K562 (cell line): ENCODE results near the gene TMEM187. TPM values are rescaled to one million over a fixed set of nuclear protein-coding genes. Genes with fewer than 3 reads are reported as not detected.

Experiments
- ARHGAP35 ChIP-seq: fragments of 450-650 bp; IDR thresholded peaks from 2 replicates; pipeline ENCODE4 v1.6.1; 2018; ENCODE audit not compliant: partially characterized antibody
- CCNT2 ChIP-seq: IDR thresholded peaks from 2 replicates; pipeline ENCODE4 v1.6.1; 2011; ENCODE audit warnings: borderline replicate concordance, low read depth, mild to moderate bottlenecking, moderate library complexity, mixed read lengths, low read length; ENCODE audit not compliant: insufficient read length; ENCODE audit errors: extremely low read depth
- E2F3 ChIP-seq: fragments of 250-450 bp; sonication (Bioruptor Pico); IDR thresholded peaks from 2 replicates; pipeline ENCODE4 v1.4.0; 2020; ENCODE audit warnings: mild to moderate bottlenecking
- EGR1 ChIP-seq: fragments of 450-650 bp; conservative IDR thresholded peaks from 2 replicates; pipeline ENCODE4 v1.6.1; 2017; ENCODE audit warnings: mild to moderate bottlenecking
- MYC ChIP-seq, 2 experiments: fragments of 250-450 bp in 1 of 2; sonication (Bioruptor Pico) in 1 of 2; IDR thresholded peaks; 2 replicates each; pipeline versions ENCODE4 v1.5.1 to v1.6.1; 2012 to 2021; ENCODE audit warnings: low read depth in 2 of 2, borderline replicate concordance in 1 of 2, improper control_type of control experiment in 1 of 2, low read length in 1 of 2, mild to moderate bottlenecking in 1 of 2, moderate library complexity in 1 of 2
- NRF1 ChIP-seq, 2 experiments: fragments of 450-650 bp; IDR thresholded peaks in 1 of 2; conservative IDR thresholded peaks in 1 of 2; 2 replicates each; pipeline ENCODE4 v1.6.1; 2014; ENCODE audit warnings: mild to moderate bottlenecking in 2 of 2
- OTX1 ChIP-seq: fragments of 450-650 bp; formaldehyde crosslinking; IDR thresholded peaks from 2 replicates; pipeline ENCODE4 v1.4.0; 2022; ENCODE audit warnings: mild to moderate bottlenecking
- SPI1 ChIP-seq: IDR thresholded peaks from 2 replicates; pipeline ENCODE4 v1.6.1; 2011; ENCODE audit warnings: low read depth, low read length, control low read depth, borderline replicate concordance
- THRAP3 ChIP-seq: fragments of 450-650 bp; IDR thresholded peaks from 2 replicates; pipeline ENCODE4 v1.6.1; 2016; ENCODE audit warnings: mild to moderate bottlenecking, inconsistent platforms, borderline replicate concordance
- polyA plus RNA-seq, 8 experiments: library from polyadenylated mRNA; depleted of rRNA in 4 of 8; stranded (reverse) in 5 of 8; unstranded in 3 of 8; fragments of >200 nt; fragmentation: Nextera tagmentation in 2 of 8; fragmentation: Illumina TruSeq in 1 of 8; extraction: Ambion mirVana in 2 of 8; extraction: Trizol in 1 of 8; gene quantifications; 2 replicates each; pipeline versions ENCODE4 v1.2.1 to v1.2.3, GENCODE V29; 2011 to 2014; ENCODE audit warnings: inconsistent platforms in 1 of 8, missing spikeins in 1 of 8
- total RNA-seq, 7 experiments: library from RNA; depleted of rRNA in 6 of 7; stranded (reverse); fragments of >200 nt in 6 of 7; fragmentation: Illumina TruSeq in 2 of 7; extraction: Trizol in 2 of 7; gene quantifications; 2 replicates each; pipeline versions ENCODE4 v1.2.1 to v1.2.3, GENCODE V29; 2011 to 2021; ENCODE audit warnings: low replicate concordance in 1 of 7
- TF ChIP-seq, protein P1 (sequence below): sonication (generic); formaldehyde crosslinking; IDR thresholded peaks from 2 replicates; pipeline ENCODE4 v1.8.0; 2022; ENCODE audit warnings: missing genetic modification reagents, mild to moderate bottlenecking, borderline replicate concordance
- TF ChIP-seq, protein P2 (sequence below): sonication (generic); formaldehyde crosslinking; IDR thresholded peaks from 2 replicates; pipeline ENCODE4 v1.9.0; 2022; ENCODE audit warnings: mild to moderate bottlenecking, missing genetic modification reagents
- TF ChIP-seq, protein P3 (sequence below): fragments of 450-650 bp; IDR thresholded peaks from 2 replicates; pipeline ENCODE4 v1.6.1; 2016; ENCODE audit warnings: mild to moderate bottlenecking, moderate library complexity

The TMEM187 gene
- total and polyA plus RNA-seq, 9 of the 15 experiments (the other 6 are each of a cell fraction or from before 2014, with no cell fraction given): 0.13 to 6.4 (median 1.6) TPM

DNA sequence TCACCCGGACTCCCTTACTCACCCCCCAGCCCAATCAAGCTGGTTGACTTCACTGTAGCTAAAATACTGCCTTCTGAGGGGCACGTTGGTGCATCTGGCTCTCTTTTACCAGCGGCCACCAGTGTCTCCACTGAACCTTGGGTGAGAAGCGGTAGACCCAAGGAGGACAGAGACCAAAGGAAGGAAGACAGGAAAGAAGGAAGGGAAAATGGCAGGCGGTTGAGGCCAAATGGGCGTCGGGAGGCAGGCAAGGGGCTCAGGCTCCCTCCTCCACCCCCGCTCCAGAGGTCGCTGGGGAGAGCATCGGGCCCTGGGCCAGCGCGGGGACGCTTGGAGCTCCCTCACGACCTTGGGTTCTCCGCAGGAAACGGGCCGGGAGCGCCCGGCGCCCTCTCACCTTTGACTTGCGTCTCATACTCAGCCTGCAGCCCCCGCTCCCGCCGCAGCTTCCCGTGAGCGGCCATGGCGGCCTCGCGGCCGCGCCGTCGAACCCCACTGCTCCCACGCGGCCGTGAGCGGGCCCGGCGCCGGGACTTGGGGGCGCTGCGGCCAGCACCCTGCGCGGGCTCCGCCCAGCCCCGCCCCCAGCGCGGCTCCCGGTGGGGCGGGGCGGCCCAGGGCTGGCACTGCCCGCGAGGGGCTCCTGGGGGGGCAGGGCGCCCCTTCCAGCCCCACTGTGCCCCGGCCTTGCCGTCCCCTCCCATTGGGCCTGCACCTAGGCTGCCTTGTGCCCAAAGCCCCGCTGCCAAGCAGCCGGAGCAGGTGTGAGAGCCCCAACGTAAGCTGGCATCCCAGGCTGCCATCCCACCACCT, 46.6 kb upstream of the TMEM187 start, which contains the start of gene ARHGAP4 (continued):
- TF ChIP-seq, protein P1, sequence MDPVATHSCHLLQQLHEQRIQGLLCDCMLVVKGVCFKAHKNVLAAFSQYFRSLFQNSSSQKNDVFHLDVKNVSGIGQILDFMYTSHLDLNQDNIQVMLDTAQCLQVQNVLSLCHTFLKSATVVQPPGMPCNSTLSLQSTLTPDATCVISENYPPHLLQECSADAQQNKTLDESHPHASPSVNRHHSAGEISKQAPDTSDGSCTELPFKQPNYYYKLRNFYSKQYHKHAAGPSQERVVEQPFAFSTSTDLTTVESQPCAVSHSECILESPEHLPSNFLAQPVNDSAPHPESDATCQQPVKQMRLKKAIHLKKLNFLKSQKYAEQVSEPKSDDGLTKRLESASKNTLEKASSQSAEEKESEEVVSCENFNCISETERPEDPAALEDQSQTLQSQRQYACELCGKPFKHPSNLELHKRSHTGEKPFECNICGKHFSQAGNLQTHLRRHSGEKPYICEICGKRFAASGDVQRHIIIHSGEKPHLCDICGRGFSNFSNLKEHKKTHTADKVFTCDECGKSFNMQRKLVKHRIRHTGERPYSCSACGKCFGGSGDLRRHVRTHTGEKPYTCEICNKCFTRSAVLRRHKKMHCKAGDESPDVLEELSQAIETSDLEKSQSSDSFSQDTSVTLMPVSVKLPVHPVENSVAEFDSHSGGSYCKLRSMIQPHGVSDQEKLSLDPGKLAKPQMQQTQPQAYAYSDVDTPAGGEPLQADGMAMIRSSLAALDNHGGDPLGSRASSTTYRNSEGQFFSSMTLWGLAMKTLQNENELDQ (CRISPR knock-in tag): no peak
- peak; percentile 74 for TF ChIP-seq ARHGAP35
- TF ChIP-seq CCNT2: peak; percentile 78
- peak; percentile 84 for TF ChIP-seq MYC (IDR thresholded peaks at IDR 0.05; ENCODE audit: low read depth, low read length)
- TF ChIP-seq MYC (CRISPR knock-in tag; IDR thresholded peaks at IDR 0.05; ENCODE audit: borderline replicate concordance, low read depth): peak; percentile 45; the same call in 1 of the 2 replicates
- TF ChIP-seq, protein P2, sequence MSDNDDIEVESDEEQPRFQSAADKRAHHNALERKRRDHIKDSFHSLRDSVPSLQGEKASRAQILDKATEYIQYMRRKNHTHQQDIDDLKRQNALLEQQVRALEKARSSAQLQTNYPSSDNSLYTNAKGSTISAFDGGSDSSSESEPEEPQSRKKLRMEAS (CRISPR knock-in tag): no peak
- TF ChIP-seq THRAP3: 0 out of 2 replicates have a peak, but pooled peaks have one; percentile 29
- TF ChIP-seq EGR1: peak; percentile 59
- peak; percentile 76; the same call in 1 of the 2 replicates for TF ChIP-seq OTX1 (CRISPR knock-in tag)
- TF ChIP-seq NRF1 (conservative IDR thresholded peaks at IDR 0.05 in 1 of 2, IDR thresholded peaks at IDR 0.05 in 1 of 2): peak; percentile 20 to 24; a peak in 2 of 4 replicates
- TF ChIP-seq, protein P3, sequence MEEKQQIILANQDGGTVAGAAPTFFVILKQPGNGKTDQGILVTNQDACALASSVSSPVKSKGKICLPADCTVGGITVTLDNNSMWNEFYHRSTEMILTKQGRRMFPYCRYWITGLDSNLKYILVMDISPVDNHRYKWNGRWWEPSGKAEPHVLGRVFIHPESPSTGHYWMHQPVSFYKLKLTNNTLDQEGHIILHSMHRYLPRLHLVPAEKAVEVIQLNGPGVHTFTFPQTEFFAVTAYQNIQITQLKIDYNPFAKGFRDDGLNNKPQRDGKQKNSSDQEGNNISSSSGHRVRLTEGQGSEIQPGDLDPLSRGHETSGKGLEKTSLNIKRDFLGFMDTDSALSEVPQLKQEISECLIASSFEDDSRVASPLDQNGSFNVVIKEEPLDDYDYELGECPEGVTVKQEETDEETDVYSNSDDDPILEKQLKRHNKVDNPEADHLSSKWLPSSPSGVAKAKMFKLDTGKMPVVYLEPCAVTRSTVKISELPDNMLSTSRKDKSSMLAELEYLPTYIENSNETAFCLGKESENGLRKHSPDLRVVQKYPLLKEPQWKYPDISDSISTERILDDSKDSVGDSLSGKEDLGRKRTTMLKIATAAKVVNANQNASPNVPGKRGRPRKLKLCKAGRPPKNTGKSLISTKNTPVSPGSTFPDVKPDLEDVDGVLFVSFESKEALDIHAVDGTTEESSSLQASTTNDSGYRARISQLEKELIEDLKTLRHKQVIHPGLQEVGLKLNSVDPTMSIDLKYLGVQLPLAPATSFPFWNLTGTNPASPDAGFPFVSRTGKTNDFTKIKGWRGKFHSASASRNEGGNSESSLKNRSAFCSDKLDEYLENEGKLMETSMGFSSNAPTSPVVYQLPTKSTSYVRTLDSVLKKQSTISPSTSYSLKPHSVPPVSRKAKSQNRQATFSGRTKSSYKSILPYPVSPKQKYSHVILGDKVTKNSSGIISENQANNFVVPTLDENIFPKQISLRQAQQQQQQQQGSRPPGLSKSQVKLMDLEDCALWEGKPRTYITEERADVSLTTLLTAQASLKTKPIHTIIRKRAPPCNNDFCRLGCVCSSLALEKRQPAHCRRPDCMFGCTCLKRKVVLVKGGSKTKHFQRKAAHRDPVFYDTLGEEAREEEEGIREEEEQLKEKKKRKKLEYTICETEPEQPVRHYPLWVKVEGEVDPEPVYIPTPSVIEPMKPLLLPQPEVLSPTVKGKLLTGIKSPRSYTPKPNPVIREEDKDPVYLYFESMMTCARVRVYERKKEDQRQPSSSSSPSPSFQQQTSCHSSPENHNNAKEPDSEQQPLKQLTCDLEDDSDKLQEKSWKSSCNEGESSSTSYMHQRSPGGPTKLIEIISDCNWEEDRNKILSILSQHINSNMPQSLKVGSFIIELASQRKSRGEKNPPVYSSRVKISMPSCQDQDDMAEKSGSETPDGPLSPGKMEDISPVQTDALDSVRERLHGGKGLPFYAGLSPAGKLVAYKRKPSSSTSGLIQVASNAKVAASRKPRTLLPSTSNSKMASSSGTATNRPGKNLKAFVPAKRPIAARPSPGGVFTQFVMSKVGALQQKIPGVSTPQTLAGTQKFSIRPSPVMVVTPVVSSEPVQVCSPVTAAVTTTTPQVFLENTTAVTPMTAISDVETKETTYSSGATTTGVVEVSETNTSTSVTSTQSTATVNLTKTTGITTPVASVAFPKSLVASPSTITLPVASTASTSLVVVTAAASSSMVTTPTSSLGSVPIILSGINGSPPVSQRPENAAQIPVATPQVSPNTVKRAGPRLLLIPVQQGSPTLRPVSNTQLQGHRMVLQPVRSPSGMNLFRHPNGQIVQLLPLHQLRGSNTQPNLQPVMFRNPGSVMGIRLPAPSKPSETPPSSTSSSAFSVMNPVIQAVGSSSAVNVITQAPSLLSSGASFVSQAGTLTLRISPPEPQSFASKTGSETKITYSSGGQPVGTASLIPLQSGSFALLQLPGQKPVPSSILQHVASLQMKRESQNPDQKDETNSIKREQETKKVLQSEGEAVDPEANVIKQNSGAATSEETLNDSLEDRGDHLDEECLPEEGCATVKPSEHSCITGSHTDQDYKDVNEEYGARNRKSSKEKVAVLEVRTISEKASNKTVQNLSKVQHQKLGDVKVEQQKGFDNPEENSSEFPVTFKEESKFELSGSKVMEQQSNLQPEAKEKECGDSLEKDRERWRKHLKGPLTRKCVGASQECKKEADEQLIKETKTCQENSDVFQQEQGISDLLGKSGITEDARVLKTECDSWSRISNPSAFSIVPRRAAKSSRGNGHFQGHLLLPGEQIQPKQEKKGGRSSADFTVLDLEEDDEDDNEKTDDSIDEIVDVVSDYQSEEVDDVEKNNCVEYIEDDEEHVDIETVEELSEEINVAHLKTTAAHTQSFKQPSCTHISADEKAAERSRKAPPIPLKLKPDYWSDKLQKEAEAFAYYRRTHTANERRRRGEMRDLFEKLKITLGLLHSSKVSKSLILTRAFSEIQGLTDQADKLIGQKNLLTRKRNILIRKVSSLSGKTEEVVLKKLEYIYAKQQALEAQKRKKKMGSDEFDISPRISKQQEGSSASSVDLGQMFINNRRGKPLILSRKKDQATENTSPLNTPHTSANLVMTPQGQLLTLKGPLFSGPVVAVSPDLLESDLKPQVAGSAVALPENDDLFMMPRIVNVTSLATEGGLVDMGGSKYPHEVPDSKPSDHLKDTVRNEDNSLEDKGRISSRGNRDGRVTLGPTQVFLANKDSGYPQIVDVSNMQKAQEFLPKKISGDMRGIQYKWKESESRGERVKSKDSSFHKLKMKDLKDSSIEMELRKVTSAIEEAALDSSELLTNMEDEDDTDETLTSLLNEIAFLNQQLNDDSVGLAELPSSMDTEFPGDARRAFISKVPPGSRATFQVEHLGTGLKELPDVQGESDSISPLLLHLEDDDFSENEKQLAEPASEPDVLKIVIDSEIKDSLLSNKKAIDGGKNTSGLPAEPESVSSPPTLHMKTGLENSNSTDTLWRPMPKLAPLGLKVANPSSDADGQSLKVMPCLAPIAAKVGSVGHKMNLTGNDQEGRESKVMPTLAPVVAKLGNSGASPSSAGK: peak; percentile 77
- TF ChIP-seq E2F3 (CRISPR knock-in tag): peak; percentile 67; the same call in 1 of the 2 replicates
- 0 out of 2 replicates have a peak, but pooled peaks have one; percentile 2 for TF ChIP-seq SPI1
